Mucosa of stomach (tissue), 1 donor: ENCODE data around the gene SMIM44.

Experiments used
- H3K27me3 ChIP-seq: one replicate; pipeline ENCODE4 v1.7.0; 2013; ENCODE audit warnings: mild to moderate bottlenecking, low read length; ENCODE audit not compliant: control insufficient read depth, insufficient read depth
- H3K36me3 ChIP-seq: one replicate; pipeline ENCODE4 v1.7.0; 2013; ENCODE audit warnings: low read length; ENCODE audit not compliant: control insufficient read depth, insufficient read depth
- H3K4me1 ChIP-seq: one replicate; pipeline ENCODE4 v1.7.0; 2013; ENCODE audit warnings: mild to moderate bottlenecking, low read length; ENCODE audit not compliant: control insufficient read depth, insufficient read depth
- H3K4me3 ChIP-seq: one replicate; pipeline ENCODE4 v1.7.0; 2013; ENCODE audit warnings: low read length
- H3K9ac ChIP-seq: one replicate; pipeline ENCODE4 v1.7.0; 2013; ENCODE audit warnings: mild to moderate bottlenecking, low read length, moderate library complexity
- H3K9me3 ChIP-seq: one replicate; pipeline ENCODE4 v1.7.0; 2013; ENCODE audit warnings: mild to moderate bottlenecking, low read length, moderate library complexity; ENCODE audit not compliant: control insufficient read depth
- donor health status: Pancreatic carcinoma.

Gene SMIM44

DNA sequence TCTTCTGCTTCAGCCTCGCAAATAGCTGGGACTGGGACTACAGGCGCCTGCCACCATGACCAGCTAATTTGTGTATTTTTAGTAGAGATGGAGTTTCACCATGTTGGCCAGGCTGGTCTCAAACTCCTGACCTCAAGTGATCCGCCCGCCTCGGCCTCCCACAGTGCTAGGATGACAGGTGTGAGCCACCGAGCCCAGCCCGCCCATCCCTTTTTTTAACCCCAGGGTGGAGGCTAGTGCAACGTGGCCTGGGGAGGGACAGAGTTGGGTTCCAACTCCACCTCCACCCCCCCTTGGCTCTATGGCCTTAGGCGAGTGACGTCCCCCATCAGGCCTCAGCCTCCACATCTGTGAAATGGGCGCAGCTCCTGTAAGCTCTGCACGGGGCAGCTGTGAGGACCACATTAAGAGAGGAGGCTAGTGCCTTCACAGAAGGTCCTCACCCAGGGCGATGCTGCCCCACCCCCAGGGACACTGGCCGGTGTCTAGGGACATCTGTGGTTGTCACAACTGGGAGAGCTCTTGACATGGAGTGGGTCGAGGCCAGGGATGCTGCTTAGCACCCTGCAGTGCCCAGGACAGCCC is 40.7 kb downstream of the SMIM44 start:
- Histone ChIP-seq H3K4me3 (no peak overlapping the region), H3K9ac (no peak overlapping the region), H3K36me3 (peaks cover 8% of the 10 kb centered on the region), H3K9me3 (no peaks in the 10 kb centered on the region), H3K4me1 (peaks cover 8% of the 10 kb centered on the region), H3K27me3 (no peaks in the 10 kb centered on the region)

DNA sequence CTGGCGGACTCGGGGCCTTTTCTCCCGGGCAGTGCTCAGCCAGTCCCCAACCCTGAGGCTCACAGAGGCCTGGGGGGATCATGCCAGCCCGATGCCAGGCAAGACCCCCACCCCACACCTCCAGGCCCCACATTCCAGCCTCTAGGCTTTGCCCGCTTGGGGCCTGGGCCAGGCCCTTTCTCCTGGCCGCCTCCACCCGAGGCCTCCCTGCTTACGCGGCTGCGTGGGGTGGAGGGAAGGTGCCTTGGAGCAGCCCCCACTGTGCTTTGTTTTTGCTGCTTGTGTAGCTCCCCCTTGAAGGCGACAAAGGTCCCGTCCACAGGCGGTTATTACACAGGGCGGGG is 41.3 kb downstream of the SMIM44 start:
- H3K27me3 ChIP-seq = no peaks in the 10 kb centered on the region
- no peak overlapping the region for H3K4me3 ChIP-seq
- H3K36me3 ChIP-seq = peaks cover 8% of the 10 kb centered on the region
- H3K9ac ChIP-seq = no peak overlapping the region
- H3K9me3 ChIP-seq = no peaks in the 10 kb centered on the region
- peaks cover 8% of the 10 kb centered on the region for H3K4me1 ChIP-seq

DNA sequence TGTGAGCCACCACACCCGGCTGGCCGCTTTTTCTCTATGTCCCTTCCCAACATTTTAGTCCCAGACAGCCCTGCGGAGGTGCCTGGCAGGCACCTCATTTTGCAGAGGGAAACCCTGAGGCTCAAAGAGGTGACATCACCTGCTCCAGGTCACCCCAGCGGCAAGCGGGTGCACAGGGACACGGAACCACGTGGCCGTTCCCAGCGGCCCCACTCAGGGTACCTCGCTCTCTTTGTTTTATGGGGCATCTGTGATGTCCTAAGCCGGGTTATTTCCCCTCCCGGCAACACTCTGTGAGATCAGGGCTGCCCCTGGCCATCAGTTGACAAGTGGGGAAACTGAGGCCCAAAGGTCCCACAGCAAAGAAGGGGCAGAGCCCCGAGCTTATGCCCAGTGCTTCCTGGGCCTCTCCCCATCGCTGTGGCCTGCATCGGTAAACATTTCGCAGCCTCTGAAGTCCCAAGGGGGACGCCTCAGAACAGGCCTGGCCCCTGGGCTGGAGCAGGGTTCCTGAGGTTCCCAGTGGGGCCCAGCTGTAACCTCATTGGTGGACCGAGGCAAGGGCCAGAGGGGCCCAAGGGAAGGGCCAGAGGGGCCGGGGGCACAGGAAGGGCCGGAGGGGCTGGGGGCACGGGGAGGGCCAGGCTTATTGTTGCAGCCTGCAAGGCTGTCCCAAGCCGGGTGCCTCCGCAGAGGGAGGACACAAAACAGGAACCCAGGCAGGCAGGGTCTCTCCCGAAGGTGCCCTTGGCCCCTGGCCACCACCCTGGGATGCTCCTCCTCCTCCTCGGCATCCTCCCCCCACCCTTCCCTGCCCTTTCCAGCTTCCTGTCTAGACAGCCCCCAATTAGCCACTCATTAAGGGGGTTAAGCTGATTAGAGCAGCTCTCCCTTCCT is 41.9 kb downstream of the SMIM44 start:
- H3K9me3 ChIP-seq = no peaks in the 10 kb centered on the region
- no peaks in the 10 kb centered on the region for H3K27me3 ChIP-seq
- H3K4me3 ChIP-seq = no peak overlapping the region
- H3K4me1 ChIP-seq = peaks cover 8% of the 10 kb centered on the region
- peaks cover 8% of the 10 kb centered on the region for H3K36me3 ChIP-seq
- no peak overlapping the region for H3K9ac ChIP-seq

DNA sequence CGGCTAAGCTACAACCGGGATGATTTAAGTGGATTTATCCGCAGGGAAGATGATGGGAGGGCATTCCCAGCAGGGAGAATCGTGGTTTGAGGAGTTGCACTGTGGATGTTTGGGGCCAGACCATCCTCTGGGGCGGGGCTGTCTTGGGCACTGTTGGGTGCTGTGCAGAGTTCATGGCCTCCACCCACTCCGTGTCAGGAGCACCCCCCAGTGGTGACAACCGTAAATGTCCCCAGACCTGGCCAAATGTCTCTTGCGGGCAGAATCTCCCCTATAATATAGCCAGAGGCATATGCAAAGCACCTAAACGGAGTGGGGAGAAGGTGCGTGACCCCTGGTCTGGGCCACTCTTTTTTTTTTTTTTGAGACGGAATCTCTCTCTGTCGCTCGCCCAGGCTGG is 43.2 kb downstream of the SMIM44 start:
- H3K36me3 ChIP-seq = peaks cover 8% of the 10 kb centered on the region
- H3K27me3 ChIP-seq = no peaks in the 10 kb centered on the region
- H3K9ac ChIP-seq = no peak overlapping the region
- peaks cover 12% of the 10 kb centered on the region for H3K4me1 ChIP-seq
- H3K9me3 ChIP-seq = no peaks in the 10 kb centered on the region
- no peak overlapping the region for H3K4me3 ChIP-seq

DNA sequence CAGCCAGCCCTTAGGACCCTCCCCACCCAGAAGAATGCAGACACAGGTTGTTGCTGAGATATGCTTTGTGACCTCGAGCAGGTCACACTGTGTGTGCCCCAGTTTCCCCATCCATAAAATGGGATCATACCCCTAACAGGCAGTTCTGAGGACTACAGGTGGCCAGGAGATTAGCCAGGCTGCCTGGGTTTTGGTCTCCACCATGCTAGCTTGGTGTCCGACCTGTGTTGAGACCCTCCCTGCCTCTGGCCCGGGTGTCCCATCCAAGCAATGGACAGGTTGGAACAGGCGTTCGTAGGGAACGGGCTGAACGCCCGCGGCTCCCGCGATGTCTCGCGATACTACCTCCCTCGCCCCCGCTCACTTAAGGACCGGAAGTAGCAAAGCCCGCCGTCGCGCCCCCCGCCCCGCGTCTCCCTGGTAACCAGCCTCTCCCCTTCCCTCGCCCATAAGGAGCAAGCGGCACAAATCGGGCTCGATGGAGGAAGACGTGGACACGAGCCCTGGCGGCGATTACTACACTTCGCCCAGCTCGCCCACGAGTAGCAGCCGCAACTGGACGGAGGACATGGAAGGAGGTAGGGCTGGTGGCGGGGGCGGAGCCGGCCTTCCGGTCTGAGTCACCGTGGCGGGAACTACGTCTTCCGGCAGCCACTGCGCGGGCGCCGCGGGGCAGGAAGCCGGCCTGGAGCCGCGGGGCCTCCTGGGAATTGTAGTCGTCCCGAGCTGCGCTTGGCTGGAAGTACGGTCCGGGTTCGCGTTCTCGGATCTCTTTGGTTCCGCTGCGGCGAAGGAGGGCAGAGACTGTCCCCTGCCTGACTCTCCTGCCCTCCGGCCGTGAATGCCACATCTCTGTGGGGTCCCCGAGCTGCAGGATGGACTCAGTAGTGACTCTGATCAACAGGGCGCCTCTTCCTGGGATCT is 48.3 kb downstream of the SMIM44 start:
- peaks cover 12% of the 10 kb centered on the region for H3K4me1 ChIP-seq
- H3K4me3 ChIP-seq = peak overlapping the region; percentile 10
- H3K27me3 ChIP-seq = no peaks in the 10 kb centered on the region
- H3K9ac ChIP-seq = peak overlapping the region; percentile 58
- peaks cover 16% of the 10 kb centered on the region for H3K36me3 ChIP-seq
- H3K9me3 ChIP-seq = no peaks in the 10 kb centered on the region

DNA sequence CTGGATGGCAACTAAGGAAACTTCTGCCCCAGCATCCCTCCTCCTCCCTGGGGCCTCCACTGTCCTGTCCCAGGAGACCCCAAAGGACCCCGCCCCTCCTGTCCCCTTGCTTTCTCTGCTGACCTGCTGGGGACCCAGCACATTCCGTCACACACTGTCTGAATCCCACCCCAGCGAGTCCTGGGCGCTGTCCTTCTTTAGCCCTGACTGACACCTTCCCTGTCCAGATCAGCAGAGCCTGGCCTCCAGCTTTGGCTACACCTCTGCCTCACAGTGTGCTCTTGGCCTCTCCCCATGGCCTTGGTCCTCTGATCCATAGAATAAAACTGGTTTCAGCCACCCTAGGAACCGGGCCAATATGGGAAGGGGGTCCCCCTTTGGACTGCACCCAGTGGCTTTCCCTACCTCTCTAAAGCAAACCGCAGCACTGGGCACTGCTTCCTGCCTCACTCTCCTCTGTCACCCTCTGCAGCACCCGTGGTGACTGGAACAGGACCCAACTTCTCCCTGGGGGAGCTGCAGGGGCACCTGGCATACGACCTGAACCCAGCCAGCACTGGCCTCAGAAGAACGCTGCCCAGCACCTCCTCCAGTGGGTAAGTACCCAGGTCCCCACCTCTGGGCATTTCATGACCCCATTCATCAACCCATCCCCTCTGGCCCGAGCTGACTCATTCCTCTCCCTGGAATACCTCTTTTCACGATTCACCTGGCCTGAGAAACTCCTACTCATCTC is 49.3 kb downstream of the SMIM44 start:
- no peak overlapping the region for H3K4me3 ChIP-seq
- peaks cover 12% of the 10 kb centered on the region for H3K4me1 ChIP-seq
- H3K27me3 ChIP-seq = no peaks in the 10 kb centered on the region
- H3K9me3 ChIP-seq = no peaks in the 10 kb centered on the region
- peak overlapping the region; percentile 58 for H3K9ac ChIP-seq
- H3K36me3 ChIP-seq = peaks cover 16% of the 10 kb centered on the region

DNA sequence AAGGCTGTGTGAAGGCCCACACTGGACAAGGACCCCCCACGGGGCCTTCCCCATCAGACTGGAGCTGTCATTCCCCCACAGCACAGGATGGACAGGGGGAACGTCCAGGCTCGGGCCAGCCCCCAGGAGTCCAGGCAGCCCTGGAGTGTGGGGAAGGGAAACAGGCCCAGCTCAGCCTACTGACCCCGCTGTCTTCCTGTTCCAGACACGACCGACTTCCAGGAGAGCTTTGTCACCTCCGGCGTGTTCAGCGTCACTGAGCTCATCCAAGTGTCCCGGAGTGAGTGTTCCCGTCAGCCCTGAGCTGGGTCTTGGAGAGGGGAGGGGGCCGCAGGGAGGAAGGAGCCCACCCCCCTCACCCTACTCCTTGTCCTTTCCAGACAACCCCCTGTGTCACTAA is 49.9 kb downstream of the SMIM44 start:
- no peak overlapping the region for H3K9ac ChIP-seq
- no peaks in the 10 kb centered on the region for H3K27me3 ChIP-seq
- peaks cover 16% of the 10 kb centered on the region for H3K36me3 ChIP-seq
- H3K4me3 ChIP-seq = no peak overlapping the region
- peaks cover 12% of the 10 kb centered on the region for H3K4me1 ChIP-seq
- H3K9me3 ChIP-seq = no peaks in the 10 kb centered on the region
